ENCODE measurements around the gene SPAM1.

DNA sequence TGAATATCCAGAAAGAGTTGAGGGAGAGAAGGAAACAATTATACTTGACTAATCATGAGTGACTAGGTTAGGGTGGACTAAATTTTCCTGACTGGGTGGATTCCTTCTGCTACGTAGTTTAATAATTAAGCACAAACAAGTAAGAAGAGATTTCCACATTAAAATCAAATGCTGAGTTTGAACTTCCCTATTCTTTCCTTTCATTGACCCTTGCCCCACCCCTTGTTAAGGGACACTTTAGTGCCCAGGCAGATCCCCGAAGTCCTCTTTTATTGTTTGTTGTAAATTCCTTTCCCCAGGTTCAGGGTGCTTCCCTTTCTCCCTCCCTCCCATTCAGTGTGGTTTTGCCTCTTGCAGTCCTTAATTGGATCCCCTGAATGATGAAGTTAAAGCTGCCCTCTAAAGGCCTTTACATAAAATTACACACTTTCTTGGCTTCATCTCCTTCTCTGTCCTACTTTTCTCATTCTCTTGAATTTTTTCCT is 8.8 kb upstream of the SPAM1 start:
- TF ChIP-seq CTCF (IDR thresholded peaks at IDR 0.05) = peak in 1 of 4 experiments; percentile 14
- no peak for TF ChIP-seq POLR2A (IDR thresholded peaks at IDR 0.05)

All from uterus (tissue), 2 donors.